GM19463 (cell line): ENCODE results near the gene HIPK2.
"Not testable (repeated sequence)": the region's sequence is repeated elsewhere in the genome, so short reads cannot be mapped to it uniquely, and the experiment has no call there.

Experiments used
- ATAC-seq: cut with Tn5 transposase; IDR thresholded peaks from one replicate; pipeline ENCODE4 v1.9.1; 2021; ENCODE audit warnings: mild to moderate bottlenecking, moderate library complexity; ENCODE audit not compliant: unreplicated experiment

HIPK2 gene

DNA sequence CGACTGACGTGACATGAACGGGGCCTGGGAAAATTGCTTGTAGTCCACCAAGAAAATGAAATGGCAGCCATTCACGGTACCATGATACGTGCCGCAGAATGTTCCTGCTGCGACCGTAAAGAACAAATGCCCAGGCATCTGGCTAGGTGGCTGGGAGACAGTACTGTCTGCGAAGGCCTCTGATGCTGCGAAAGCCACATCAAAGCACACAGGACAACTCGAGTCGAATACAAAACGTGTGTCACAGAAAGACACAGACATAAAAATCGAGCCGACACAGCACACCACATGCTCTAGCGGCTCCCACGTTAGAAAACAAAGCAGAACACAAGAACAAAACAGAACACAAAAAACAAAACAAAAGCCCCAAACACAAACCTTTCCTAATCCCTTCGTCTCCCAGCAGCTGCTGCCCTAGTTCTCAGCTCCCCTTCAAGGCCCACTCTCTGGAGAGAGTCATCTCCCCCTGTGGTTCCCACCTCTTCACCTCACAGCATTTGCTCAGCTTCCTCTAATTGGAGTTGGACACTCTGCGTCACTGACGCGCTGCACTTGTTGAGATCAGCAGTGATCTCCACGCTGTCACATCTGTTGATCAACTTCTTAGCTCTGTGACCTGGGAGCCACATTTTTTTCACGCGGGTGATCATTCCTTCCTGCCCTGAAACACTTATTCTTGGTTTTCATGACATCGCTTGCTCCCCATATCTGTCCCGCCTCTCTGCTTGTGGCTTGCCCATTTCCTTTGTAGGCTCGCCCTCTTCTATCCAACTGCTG lies 142.1 kb downstream of the HIPK2 start:
- no peak for ATAC-seq

DNA sequence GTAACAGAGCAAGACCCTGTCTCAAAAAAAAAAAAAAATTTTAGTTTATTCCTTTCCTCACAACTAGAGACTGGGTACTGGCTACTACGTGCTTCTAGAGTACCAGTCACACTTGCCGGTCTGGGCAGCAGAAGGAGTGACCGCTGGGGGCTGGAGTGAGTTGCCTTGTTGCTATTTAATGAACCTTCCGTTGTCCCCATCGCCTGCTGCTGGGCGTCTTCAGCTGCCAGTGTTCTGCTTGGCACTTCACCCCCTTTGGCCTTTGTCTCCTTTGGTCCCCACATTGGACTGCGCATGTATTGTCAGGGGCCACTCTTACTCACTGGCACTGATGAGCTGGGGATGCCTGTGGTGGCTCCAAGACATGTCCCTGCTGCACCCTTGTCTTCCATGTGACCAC lies 143.7 kb downstream of the HIPK2 start:
- ATAC-seq: no peak

DNA sequence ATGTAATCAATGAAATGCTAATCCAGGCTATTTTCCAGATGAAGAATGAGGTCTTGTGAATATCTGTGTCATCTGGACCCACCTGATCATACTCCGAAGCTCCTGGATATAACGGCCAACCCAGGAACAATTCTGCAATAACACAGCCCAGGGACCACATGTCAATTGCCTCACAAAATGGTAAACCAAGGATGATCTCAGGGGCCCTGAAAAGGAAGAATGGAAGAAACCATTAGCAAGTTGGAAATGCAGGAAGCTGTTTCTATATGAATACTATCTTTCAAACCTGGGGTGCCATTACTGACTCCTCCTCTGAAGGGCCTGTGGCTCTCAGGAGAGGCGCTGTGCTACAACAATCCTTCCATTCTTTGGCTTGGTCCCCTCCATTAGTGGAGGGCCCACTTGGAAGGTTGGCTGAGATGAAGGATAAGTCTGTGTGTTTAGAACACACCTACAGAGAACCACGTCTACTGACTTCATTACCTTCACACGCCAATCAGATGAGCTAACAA lies 146.2 kb downstream of the HIPK2 start:
- ATAC-seq: no peak

- no peak for ATAC-seq
Observed at GRCh38 chr7:139630643-139631519, 146.9 kb downstream of the HIPK2 start.

DNA sequence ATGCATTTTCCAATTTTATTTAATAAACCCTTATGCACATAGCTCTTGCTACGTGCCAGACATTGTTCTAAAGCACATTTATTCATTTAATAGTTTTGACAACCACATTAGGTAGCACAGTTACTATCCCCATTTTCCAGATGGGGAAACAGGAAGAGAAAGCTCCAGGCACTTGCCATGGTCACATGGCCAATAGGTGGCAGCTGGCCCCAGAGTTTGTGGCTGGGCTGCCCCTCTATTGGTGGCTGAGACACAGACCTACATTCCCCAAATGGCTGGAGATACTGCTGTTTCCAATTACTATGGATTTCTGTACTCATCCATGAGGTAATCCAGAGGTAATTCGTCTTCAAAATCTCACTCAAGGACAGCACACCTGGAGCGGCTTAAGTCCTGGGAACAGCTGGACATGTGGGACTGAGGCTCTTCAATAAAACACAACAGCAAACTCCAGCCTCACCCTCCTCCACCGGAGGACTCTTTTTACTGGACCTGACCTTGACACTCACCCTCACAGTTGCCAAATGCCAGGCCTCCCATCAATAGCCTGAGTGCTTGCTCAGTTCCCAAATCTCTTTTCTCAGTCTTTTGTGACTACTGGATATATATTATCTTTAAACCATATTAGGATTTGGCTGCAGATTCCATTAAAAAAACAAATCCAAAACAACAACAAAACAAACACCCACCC lies 148.3 kb downstream of the HIPK2 start:
- ATAC-seq: no peak

GRCh38 chr7:139627831-139628230 lies 150.0 kb downstream of the HIPK2 start:
- ATAC-seq: no peak

DNA sequence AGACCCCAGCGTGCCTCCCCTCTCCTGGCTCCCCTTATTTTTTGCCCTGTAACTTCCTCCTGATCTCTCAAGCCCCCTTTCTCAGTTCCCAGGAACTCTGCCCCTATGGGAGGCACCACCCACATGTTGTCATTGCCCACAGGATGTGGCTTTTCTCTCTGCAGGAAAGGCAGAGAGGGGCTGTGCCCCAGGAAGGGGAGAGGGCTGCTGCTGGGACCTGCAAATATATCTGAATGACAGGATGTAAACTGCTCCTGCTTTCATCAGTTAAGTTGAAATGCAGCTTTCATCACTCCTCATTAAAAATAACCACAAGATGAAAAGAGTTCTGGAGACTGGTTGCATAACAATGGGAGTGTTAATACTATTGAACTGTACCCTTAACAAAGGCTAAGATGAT lies 151.0 kb downstream of the HIPK2 start:
- ATAC-seq: no peak

- no peak for ATAC-seq
Observed at GRCh38 chr7:139623518-139623917, 154.3 kb downstream of the HIPK2 start.

DNA sequence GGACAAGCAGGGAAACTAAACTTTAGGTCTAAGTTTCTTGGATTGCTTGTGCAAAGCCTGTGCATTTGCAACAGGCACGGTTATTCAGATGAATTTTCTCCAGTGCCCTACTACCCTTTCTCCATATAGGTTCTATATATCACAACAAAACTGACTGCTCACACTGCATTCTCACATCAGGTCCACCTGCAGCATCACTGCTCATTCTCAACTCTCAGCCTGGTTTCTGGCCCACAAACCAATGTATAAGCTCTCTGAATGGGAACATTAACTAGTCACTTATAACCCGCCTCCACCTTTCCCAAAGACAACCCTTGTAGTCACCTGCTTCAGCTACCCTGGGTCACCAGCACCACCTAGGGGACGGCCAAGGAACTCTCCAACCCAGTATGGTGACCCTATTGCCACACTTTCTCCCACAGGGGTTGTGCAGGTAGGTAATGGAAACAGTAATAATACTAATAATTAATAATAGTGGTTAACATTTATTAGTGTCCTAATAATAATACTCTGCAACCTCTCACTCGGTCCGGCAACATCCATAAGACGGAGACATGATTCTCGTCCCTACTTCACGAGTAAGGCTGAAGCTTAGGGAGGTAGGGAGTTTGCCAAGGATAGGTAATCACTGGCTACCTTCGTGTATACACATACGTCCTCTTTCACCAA lies 157.0 kb downstream of the HIPK2 start:
- peak; percentile 82 for ATAC-seq

DNA sequence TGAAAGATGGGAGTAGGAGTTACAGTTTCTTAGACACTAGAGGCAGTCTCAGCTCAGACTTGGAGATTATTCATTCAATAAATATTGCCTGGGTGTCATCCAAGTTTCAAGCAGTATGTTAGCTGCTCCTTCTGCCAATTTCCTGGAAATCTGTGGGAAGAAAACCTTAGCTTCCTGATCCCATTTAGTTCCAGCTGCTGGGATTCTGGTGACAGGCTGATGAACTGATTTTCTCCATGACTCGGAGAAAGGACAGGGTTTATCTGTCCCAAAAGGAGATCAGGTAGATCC lies 158.5 kb downstream of the HIPK2 start:
- ATAC-seq: no peak

- ATAC-seq: no peak
Observed at GRCh38 chr7:139618482-139619366, 159.1 kb downstream of the HIPK2 start.

- no peak for ATAC-seq
Observed at GRCh38 chr7:139617074-139617473, 160.7 kb downstream of the HIPK2 start.

- ATAC-seq: no peak
Observed at GRCh38 chr7:139614886-139615285, 162.9 kb downstream of the HIPK2 start.

DNA sequence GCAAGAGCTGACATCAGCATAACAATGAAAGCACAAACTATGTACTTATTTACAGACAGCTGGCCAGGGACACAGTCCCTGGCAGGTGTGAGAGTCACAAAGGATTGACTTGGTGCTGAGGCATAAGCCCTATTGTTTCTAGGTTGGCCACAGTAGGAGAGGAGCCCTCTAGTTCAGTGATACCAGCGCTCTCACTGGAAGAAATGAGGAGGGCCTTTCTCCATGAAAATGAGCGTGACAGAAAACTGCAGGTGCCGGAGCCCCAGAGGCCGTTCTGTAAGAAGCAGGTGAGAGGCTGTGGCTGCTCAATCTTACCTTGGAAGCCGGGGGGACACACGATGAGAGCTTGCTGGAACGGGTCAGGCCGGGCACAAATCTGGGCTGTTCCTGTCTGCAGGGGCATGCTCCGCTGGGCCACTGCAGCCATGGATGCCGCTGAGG lies 163.8 kb downstream of the HIPK2 start:
- ATAC-seq: no peak

GRCh38 chr7:139611556-139611955 lies 166.2 kb downstream of the HIPK2 start:
- ATAC-seq: not testable (repeated sequence)

DNA sequence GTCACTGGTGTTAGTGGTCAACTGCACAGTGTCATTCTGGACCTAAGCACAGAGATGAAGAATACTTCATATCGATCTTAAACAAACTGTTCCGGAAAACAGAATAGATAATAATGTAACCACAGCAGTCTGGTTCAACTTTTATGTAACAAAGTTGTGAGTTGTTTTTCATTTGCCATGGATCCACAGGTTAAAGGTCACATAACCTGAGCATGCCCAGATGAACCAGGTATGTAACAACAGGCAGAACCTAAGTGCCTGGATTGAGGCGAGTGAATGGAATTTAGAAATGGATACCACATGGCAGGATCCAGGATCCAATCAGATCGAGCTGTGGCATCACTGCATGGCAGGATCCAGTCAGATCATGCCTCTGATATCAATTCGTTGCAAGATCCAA lies 167.2 kb downstream of the HIPK2 start:
- ATAC-seq: no peak

- no peak for ATAC-seq
Observed at GRCh38 chr7:139603896-139604295, 173.9 kb downstream of the HIPK2 start.

- ATAC-seq: no peak
Observed at GRCh38 chr7:139603282-139603681, 174.5 kb downstream of the HIPK2 start.

- no peak for ATAC-seq
Observed at GRCh38 chr7:139602143-139602722, 175.6 kb downstream of the HIPK2 start.

DNA sequence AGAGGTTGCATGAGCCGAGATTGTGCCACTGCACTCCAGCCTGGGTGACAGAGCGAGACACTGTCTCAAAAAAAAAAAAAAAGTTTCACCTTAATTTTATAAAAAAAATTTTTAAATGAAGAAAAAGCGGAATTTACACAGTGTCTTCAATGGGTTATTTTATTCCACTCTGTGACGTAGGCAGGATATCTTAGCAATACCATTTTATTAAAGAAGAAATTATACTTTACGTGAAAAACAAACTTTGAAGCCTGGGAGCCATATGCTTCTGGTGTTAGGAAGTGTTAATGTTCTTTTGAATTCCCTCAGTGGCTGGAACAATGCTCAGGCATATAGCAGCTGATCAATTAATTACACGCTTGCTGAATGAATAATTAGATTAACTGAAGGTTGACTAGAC lies 176.6 kb downstream of the HIPK2 start:
- ATAC-seq: no peak
